HepG2 (cell line): ENCODE results near the gene ABHD3. TPM values are rescaled to one million over a fixed set of nuclear protein-coding genes. Genes with fewer than 3 reads are reported as not detected.

Source experiments
- ATF7 ChIP-seq, 2 experiments: fragments of 450-650 bp in 1 of 2; sonication (generic) in 1 of 2; formaldehyde crosslinking in 1 of 2; IDR thresholded peaks; 2 replicates each; pipeline versions ENCODE4 v1.4.0 to v1.6.1; 2016 to 2020; ENCODE audit warnings: antibody characterized with exemption in 1 of 2, mild to moderate bottlenecking in 1 of 2, missing genetic modification reagents in 1 of 2
- MXD4 ChIP-seq: IDR thresholded peaks from 2 replicates; pipeline ENCODE4 v1.6.1; 2016; ENCODE audit warnings: mild to moderate bottlenecking, missing biosample characterization, missing genetic modification reagents
- PHF21A ChIP-seq: sonication (generic); formaldehyde crosslinking; IDR thresholded peaks from 2 replicates; pipeline ENCODE4 v1.5.0; 2020; ENCODE audit warnings: mild to moderate bottlenecking, missing genetic modification reagents
- PITX1 ChIP-seq: sonication (generic); formaldehyde crosslinking; IDR thresholded peaks from 2 replicates; pipeline ENCODE4 v1.5.1; 2020; ENCODE audit warnings: mild to moderate bottlenecking, missing genetic modification reagents
- RFX1 ChIP-seq: fragments of 450-650 bp; IDR thresholded peaks from 2 replicates; pipeline ENCODE4 v1.6.1; 2017
- RFX3 ChIP-seq: IDR thresholded peaks from 2 replicates; pipeline ENCODE4 v1.6.1; 2016; ENCODE audit warnings: missing biosample characterization, missing genetic modification reagents
- ZBTB40 ChIP-seq, 2 experiments: fragments of 450-650 bp in 1 of 2; sonication (generic) in 1 of 2; formaldehyde crosslinking in 1 of 2; IDR thresholded peaks; 2 replicates each; pipeline versions ENCODE4 v1.6.1 to v1.8.0; 2016 to 2022; ENCODE audit warnings: antibody characterized with exemption in 1 of 2, mild to moderate bottlenecking in 1 of 2, missing genetic modification reagents in 1 of 2
- ZFP37 ChIP-seq: sonication (generic); formaldehyde crosslinking; IDR thresholded peaks from 2 replicates; pipeline ENCODE4 v1.4.0; 2020; ENCODE audit warnings: missing genetic modification reagents, borderline replicate concordance
- ZMAT3 ChIP-seq: sonication (generic); formaldehyde crosslinking; conservative IDR thresholded peaks from 2 replicates; pipeline ENCODE4 v1.7.0; 2021; ENCODE audit warnings: missing genetic modification reagents
- ZNF205 ChIP-seq: IDR thresholded peaks from 2 replicates; pipeline ENCODE4 v1.6.1; 2018; ENCODE audit warnings: missing biosample characterization, missing genetic modification reagents
- ZNF280D ChIP-seq: sonication (generic); formaldehyde crosslinking; IDR thresholded peaks from 2 replicates; pipeline ENCODE4 v1.5.1; 2020; ENCODE audit warnings: mild to moderate bottlenecking, missing genetic modification reagents
- ZNF362 ChIP-seq: sonication (generic); formaldehyde crosslinking; IDR thresholded peaks from 2 replicates; pipeline ENCODE4 v1.4.0; 2020; ENCODE audit warnings: missing genetic modification reagents, mild to moderate bottlenecking, borderline replicate concordance
- ZNF619 ChIP-seq: sonication (generic); formaldehyde crosslinking; IDR thresholded peaks from 2 replicates; pipeline ENCODE4 v1.4.0; 2020; ENCODE audit warnings: mild to moderate bottlenecking, missing genetic modification reagents
- ZNF766 ChIP-seq: sonication (generic); formaldehyde crosslinking; IDR thresholded peaks from 2 replicates; pipeline ENCODE4 v1.5.0; 2020; ENCODE audit warnings: missing genetic modification reagents, borderline replicate concordance
- polyA plus RNA-seq, 8 experiments: library from polyadenylated mRNA; depleted of rRNA in 3 of 8; stranded (reverse) in 7 of 8; unstranded in 1 of 8; fragments of >200 nt; fragmentation: Illumina TruSeq in 4 of 8; extraction: Trizol in 4 of 8; gene quantifications; 2 replicates each; pipeline versions ENCODE4 v1.2.1 to v1.2.3, GENCODE V29; 2011 to 2016; ENCODE audit warnings: low read depth in 4 of 8, missing spikeins in 1 of 8, mixed read lengths in 1 of 8; ENCODE audit not compliant: insufficient read depth in 1 of 8
- total RNA-seq, 5 experiments: library from RNA; depleted of rRNA; stranded (reverse); fragments of >200 nt; fragmentation: Illumina TruSeq; extraction: Trizol; gene quantifications; 2 replicates each; pipeline ENCODE4 v1.2.3, GENCODE V29; 2016; ENCODE audit warnings: low read depth in 1 of 5

Gene ABHD3
- total and polyA plus RNA-seq, 2 of the 13 experiments (the other 11 are each of a cell fraction or from before 2014, with no cell fraction given), result 32.1 to 40.2 TPM

GRCh38 chr18:21612125-21613039, 92.2 kb downstream of the ABHD3 start, which contains the start of gene SNRPD1 (continued):
- TF ChIP-seq ZNF280D (peak; percentile 98), MXD4 (CRISPR knock-in tag) (peak; percentile 98), RFX1 (no peak), PITX1 (CRISPR knock-in tag) (peak; percentile 93), ZMAT3 (CRISPR knock-in tag) (peak; percentile 91), ZNF766 (CRISPR knock-in tag) (peak; percentile 93), ZNF362 (CRISPR knock-in tag) (peak; percentile 66; the same call in 1 of the 2 replicates), PHF21A (CRISPR knock-in tag) (peak; percentile 45), ATF7 (IDR thresholded peaks at IDR 0.05) (no peak), ATF7 (CRISPR knock-in tag; IDR thresholded peaks at IDR 0.05) (peak; percentile 61; the same call in 1 of the 2 replicates), RFX3 (CRISPR knock-in tag) (0 out of 2 replicates have a peak, but pooled peaks have one; percentile 26), ZFP37 (CRISPR knock-in tag) (peak; percentile 81; the same call in 1 of the 2 replicates), ZNF619 (CRISPR knock-in tag) (peak; percentile 98), ZNF205 (CRISPR knock-in tag) (no peak; the same call in 1 of the 2 replicates), ZBTB40 (IDR thresholded peaks at IDR 0.05) (peak; percentile 57), ZBTB40 (CRISPR knock-in tag; IDR thresholded peaks at IDR 0.05) (peak; percentile 95)
